Esophagus squamous epithelium (tissue), 4 donors: ENCODE data around the gene DHRSX.

Experiments
- POLR2A ChIP-seq, 4 donors: fragments of 450-650 bp; IDR thresholded peaks; one replicate each; pipeline ENCODE4 v1.6.1; 2017; ENCODE audit warnings: antibody characterized with exemption in 4 of 4, mild to moderate bottlenecking in 4 of 4, moderate library complexity in 3 of 4
- TF ChIP-seq, protein P1 (sequence below), 6 experiments: fragments of 450-650 bp in 4 of 6; fragments of 200-600 bp in 2 of 6; sonication (generic) in 2 of 6; IDR thresholded peaks; one replicate each; pipeline ENCODE4 v1.5.1; 2016 to 2019; ENCODE audit warnings: antibody characterized with exemption in 6 of 6, mild to moderate bottlenecking in 4 of 6, moderate library complexity in 4 of 6

DNA sequence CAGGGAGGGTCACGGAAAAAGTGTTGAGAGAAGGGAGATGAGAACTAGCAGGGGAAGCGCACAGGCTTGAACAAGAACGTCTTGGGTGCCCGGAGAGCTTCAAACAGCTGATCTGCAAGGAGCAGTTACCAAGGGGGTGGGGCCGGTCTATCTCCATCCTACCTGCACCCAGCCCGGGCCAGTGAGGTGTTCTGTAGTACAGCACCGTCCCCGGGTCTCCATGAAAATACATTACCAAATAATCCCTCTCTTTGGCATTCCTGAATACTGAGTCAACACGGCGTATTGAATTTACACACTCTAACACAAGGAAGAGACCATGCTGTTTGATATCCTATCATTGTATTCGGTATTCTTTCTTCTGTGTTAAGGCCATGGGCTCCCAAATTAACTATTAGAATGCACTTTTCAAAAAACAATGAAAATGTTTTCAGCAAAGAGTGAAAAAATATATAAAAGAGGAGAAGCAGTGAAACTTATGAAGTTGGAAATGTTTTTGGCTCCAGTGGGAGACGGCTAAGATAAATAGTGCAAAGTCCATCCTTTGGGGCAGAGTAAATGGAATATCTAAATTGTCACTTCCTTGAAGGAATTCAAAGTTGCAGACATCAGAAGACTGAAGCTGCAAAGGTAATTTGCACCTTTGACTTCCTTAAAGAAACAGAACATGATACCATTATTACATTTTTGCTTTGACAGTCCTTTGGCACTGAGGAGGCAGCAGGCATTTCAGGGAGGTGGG, 90.3 kb downstream of the DHRSX start:
- TF ChIP-seq, protein P1, sequence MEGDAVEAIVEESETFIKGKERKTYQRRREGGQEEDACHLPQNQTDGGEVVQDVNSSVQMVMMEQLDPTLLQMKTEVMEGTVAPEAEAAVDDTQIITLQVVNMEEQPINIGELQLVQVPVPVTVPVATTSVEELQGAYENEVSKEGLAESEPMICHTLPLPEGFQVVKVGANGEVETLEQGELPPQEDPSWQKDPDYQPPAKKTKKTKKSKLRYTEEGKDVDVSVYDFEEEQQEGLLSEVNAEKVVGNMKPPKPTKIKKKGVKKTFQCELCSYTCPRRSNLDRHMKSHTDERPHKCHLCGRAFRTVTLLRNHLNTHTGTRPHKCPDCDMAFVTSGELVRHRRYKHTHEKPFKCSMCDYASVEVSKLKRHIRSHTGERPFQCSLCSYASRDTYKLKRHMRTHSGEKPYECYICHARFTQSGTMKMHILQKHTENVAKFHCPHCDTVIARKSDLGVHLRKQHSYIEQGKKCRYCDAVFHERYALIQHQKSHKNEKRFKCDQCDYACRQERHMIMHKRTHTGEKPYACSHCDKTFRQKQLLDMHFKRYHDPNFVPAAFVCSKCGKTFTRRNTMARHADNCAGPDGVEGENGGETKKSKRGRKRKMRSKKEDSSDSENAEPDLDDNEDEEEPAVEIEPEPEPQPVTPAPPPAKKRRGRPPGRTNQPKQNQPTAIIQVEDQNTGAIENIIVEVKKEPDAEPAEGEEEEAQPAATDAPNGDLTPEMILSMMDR (IDR thresholded peaks at IDR 0.05): no peak
- no peak for TF ChIP-seq POLR2A (IDR thresholded peaks at IDR 0.05)
